Measurements from ENCODE around the gene TLE7. TPM values are rescaled to one million over a fixed set of nuclear protein-coding genes. Genes with fewer than 3 reads are reported as not detected.

Gene TLE7
- total RNA-seq, 2 donors from 2014 or later, result not detected

GRCh38 chr16:71430744-71431143, 11.1 kb downstream of the TLE7 start:
- 54 to 65% methylated on average over 6 of the region's 6 CpGs for WGBS, 2 donors

DNA sequence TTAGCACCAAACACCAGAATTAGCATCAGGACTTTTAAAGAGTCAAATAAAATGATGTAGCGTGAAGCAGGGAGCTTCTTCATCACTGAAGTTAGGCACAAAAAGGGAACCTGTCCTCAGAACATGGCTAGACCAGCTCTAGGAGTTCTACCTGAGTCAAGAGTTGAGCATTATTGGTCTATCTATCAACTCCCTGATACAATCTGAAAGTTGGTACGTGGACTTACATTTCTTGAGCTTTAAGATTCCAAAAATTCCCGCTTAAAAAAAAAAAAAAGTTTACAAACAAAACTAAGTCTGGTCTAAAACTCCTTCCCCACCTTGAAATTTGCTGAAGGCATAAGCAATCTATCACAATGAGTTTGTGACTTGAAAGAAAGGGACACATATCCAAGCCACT, 12.3 kb downstream of the TLE7 start:
- H3K27me3 ChIP-seq, result no peaks in the 10 kb centered on the region
- no peak for TF ChIP-seq CTCF (IDR thresholded peaks at IDR 0.05)
- TF ChIP-seq POLR2A (IDR thresholded peaks at IDR 0.05), result no peak
- no peaks in the 10 kb centered on the region for H3K36me3 ChIP-seq (replicated peaks in 1 of 2; ENCODE audit: insufficient read depth in 1 of 2, low read depth in 2 of 2)
- intact Hi-C loops (cut with DNase I), result no loop called here
- H3K4me1 ChIP-seq, result no peaks in the 10 kb centered on the region
- WGBS, 2 donors, result 63 to 73% methylated on average over 3 of the region's 3 CpGs
- H3K4me3 ChIP-seq, result no peak overlapping the region
- DNase-seq (no peak), ATAC-seq (no peak)
- H3K27ac ChIP-seq, result no peak overlapping the region
- no peaks in the 10 kb centered on the region for H3K9me3 ChIP-seq

More at GRCh38 chr16:71430744-71431143, 11.1 kb downstream of the TLE7 start:
- no peaks in the 10 kb centered on the region for H3K27me3 ChIP-seq
- DNase-seq (no peak), ATAC-seq (no peak)
- no peak overlapping the region for H3K4me3 ChIP-seq
- H3K4me1 ChIP-seq, result no peaks in the 10 kb centered on the region
- H3K36me3 ChIP-seq (replicated peaks in 1 of 2; ENCODE audit: insufficient read depth in 1 of 2, low read depth in 2 of 2), result no peaks in the 10 kb centered on the region
- no peaks in the 10 kb centered on the region for H3K9me3 ChIP-seq
- no peak overlapping the region for H3K27ac ChIP-seq
- intact Hi-C loops (cut with DNase I), result no loop called here
- no peak for TF ChIP-seq POLR2A (IDR thresholded peaks at IDR 0.05)
- no peak for TF ChIP-seq CTCF (IDR thresholded peaks at IDR 0.05)

GRCh38 chr16:71428883-71429282, 13.0 kb downstream of the TLE7 start:
- WGBS, 2 donors, result 69 to 83% methylated on average over 2 of the region's 2 CpGs
- TF ChIP-seq CTCF (IDR thresholded peaks at IDR 0.05) (no peak), POLR2A (IDR thresholded peaks at IDR 0.05) (no peak)
- DNase-seq (no peak), ATAC-seq (no peak)
- Histone ChIP-seq H3K9me3 (no peaks in the 10 kb centered on the region), H3K36me3 (replicated peaks in 1 of 2; ENCODE audit: insufficient read depth in 1 of 2, low read depth in 2 of 2) (no peaks in the 10 kb centered on the region), H3K27me3 (no peaks in the 10 kb centered on the region), H3K4me1 (no peaks in the 10 kb centered on the region), H3K4me3 (no peak overlapping the region), H3K27ac (no peak overlapping the region)
- intact Hi-C loops (cut with DNase I), result no loop called here

- intact Hi-C loops (cut with DNase I), result no loop called here
- Histone ChIP-seq H3K36me3 (replicated peaks in 1 of 2; ENCODE audit: insufficient read depth in 1 of 2, low read depth in 2 of 2) (no peaks in the 10 kb centered on the region), H3K4me1 (no peaks in the 10 kb centered on the region), H3K27ac (no peak overlapping the region), H3K9me3 (no peaks in the 10 kb centered on the region), H3K27me3 (no peaks in the 10 kb centered on the region), H3K4me3 (no peak overlapping the region)
- ATAC-seq, result no peak
- DNase-seq, result no peak
- no peak for TF ChIP-seq POLR2A (IDR thresholded peaks at IDR 0.05)
These were observed 13.5 kb downstream of the TLE7 start for GRCh38 chr16:71428385-71428784.

GRCh38 chr16:71426880-71427615, 14.8 kb downstream of the TLE7 start:
- 48 to 56% methylated on average over 12 of the region's 12 CpGs for WGBS, 2 donors
- TF ChIP-seq POLR2A (IDR thresholded peaks at IDR 0.05) (no peak), CTCF (IDR thresholded peaks at IDR 0.05) (no peak)
- Histone ChIP-seq H3K36me3 (replicated peaks in 1 of 2; ENCODE audit: insufficient read depth in 1 of 2, low read depth in 2 of 2) (no peaks in the 10 kb centered on the region), H3K9me3 (no peaks in the 10 kb centered on the region), H3K27me3 (no peaks in the 10 kb centered on the region), H3K27ac (peak overlapping the region in 1 of 4 donors; percentile 55), H3K4me3 (no peak overlapping the region), H3K4me1 (no peaks in the 10 kb centered on the region)
- ATAC-seq, result no peak
- no peak for DNase-seq
- intact Hi-C loops (cut with DNase I), result no loop called here
